GM12891 (cell line): ENCODE measurements around the gene TP53I3.

Experiments
- POLR2AphosphoS5 ChIP-seq: IDR thresholded peaks from 2 replicates; pipeline ENCODE4 v1.6.1; 2011; ENCODE audit warnings: low read depth, low read length, control low read depth
- TAF1 ChIP-seq: IDR thresholded peaks from 2 replicates; pipeline ENCODE4 v1.6.1; 2011; ENCODE audit warnings: low read depth, low read length, control low read depth

DNA sequence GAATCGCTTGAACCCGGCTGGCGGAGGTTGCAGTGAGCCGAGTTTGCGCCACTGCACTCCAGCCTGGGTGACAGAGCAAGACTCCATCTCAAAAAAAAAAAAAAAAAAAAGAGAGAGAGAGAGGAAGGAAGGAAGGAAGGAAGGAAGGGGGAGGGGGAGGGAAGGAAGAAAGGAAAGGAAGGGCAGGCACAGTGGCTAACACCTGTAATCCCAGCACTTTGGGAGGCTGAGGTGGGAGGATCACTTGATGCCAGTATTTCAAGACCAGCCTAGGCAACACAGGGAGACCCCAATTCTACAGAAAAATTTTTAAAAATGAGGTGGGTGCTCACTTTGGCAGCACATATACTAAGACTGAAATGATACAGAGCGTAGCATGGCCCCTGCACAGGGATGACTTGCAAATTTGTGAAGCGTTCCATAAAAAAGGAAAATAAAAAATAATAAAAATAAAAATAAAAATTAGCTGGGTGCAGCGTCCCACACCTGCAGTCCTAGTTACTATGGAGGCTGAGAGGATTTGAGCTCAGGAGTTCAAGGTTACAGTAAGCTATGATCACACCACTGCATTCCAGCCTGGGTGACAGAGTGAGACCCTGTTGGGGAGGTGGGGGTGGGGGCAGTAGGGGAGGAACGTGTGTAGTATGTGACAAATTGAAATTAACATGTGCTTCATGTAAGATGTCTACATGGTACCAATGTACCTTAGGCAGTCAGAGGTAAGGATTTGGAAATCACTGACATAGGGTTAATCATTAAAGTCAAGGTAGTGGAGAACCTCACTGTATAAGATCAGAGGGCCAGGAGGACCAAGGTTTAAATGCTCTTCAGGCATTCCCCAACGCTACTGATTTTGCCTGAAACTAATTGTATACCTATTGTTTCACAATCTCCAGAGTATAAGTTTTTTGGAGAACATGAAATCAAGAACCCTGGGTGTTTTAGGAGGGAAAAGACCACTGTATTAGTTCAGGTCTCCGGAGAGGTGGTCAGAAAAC is 38.8 kb downstream of the TP53I3 start:
- no peak for TF ChIP-seq POLR2AphosphoS5
- no peak for TF ChIP-seq TAF1
